Muscle of leg (tissue), 11 donors: ENCODE data around the gene OR52K2. TPM values are rescaled to one million over a fixed set of nuclear protein-coding genes. Genes with fewer than 3 reads are reported as not detected.

ENCODE experiments used
- DNase-seq: peaks from one replicate; pipeline ENCODE4 v3.0.0; 2013
- H3K27ac ChIP-seq: one replicate; pipeline ENCODE4 v1.5.1; 2013; ENCODE audit warnings: mild to moderate bottlenecking, low read length, control low read depth
- H3K27me3 ChIP-seq: one replicate; pipeline ENCODE4 v1.6.1; 2013; ENCODE audit warnings: low read length; ENCODE audit not compliant: control insufficient read depth, insufficient read depth
- H3K36me3 ChIP-seq: one replicate; pipeline ENCODE4 v1.6.1; 2013; ENCODE audit warnings: low read length; ENCODE audit not compliant: control insufficient read depth, insufficient read depth
- H3K4me1 ChIP-seq: one replicate; pipeline ENCODE4 v1.6.1; 2013; ENCODE audit warnings: low read length; ENCODE audit not compliant: control insufficient read depth, insufficient read depth
- H3K4me3 ChIP-seq: one replicate; pipeline ENCODE4 v1.5.1; 2013; ENCODE audit warnings: low read length, control low read depth
- H3K9me3 ChIP-seq: replicated peaks from 2 replicates; pipeline ENCODE4 v1.6.1; 2013; ENCODE audit warnings: low read depth, low read length; ENCODE audit not compliant: control insufficient read depth
- WGBS: methylation state at CpG from one replicate; pipeline ENCODE4 v1.1.5; 2013; ENCODE audit warnings: missing lambda C conversion rate; ENCODE audit not compliant: insufficient coverage; 5-methylcytosine and 5-hydroxymethylcytosine counted together
- polyA plus RNA-seq, 8 donors: library from polyadenylated mRNA; unstranded; fragments of 120-200 nt; gene quantifications; one replicate each; pipeline versions ENCODE4 v1.2.1 to v1.2.3, GENCODE V29; 2013; ENCODE audit warnings: inconsistent platforms in 1 of 8, low replicate concordance in 1 of 8; ENCODE audit not compliant: insufficient read length in 8 of 8, insufficient read depth in 1 of 8
- total RNA-seq: library from RNA; stranded (reverse); fragments of 120-200 nt; gene quantifications from one replicate; pipeline ENCODE4 v1.2.4, GENCODE V29; 2013

The OR52K2 gene
- total and polyA plus RNA-seq, 9 donors, result not detected

GRCh38 chr11:4453118-4453517 is 4.0 kb downstream of the OR52K2 start:
- WGBS, result 100% methylated on average over 1 of the region's 3 CpGs
- H3K4me3 ChIP-seq, result no peak overlapping the region
- peaks cover 2% of the 10 kb centered on the region for H3K9me3 ChIP-seq
- no peaks in the 10 kb centered on the region for H3K36me3 ChIP-seq
- DNase-seq, result no peak
- no peak overlapping the region for H3K27ac ChIP-seq
- no peaks in the 10 kb centered on the region for H3K4me1 ChIP-seq
- no peaks in the 10 kb centered on the region for H3K27me3 ChIP-seq

DNA sequence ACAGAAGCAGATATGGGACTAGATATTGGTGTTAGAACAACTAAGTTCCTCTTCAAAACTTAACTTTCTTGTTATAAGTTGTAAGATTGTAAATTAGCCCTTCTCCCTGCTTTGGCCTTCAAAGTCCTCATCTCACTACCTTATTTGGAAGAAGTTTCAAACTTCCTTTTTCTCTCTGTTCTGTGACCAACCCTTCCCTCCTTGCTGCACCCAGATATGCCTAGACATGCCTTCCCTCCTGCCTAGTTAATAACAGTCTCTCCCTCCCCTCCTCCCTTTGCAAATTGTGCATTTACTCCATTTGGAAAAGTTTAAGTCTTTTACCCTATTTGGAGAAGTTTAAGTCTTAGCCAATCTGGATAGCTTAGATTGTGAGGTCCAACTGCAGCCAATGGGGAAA is 4.9 kb downstream of the OR52K2 start:
- H3K4me1 ChIP-seq, result no peaks in the 10 kb centered on the region
- no peak for DNase-seq
- H3K27me3 ChIP-seq, result no peaks in the 10 kb centered on the region
- H3K9me3 ChIP-seq, result peaks cover 2% of the 10 kb centered on the region
- no peak overlapping the region for H3K4me3 ChIP-seq
- no peaks in the 10 kb centered on the region for H3K36me3 ChIP-seq
- no peak overlapping the region for H3K27ac ChIP-seq

GRCh38 chr11:4455419-4455818 is 6.3 kb downstream of the OR52K2 start:
- no peaks in the 10 kb centered on the region for H3K4me1 ChIP-seq
- peaks cover 2% of the 10 kb centered on the region for H3K9me3 ChIP-seq
- no peak overlapping the region for H3K4me3 ChIP-seq
- H3K27ac ChIP-seq, result no peak overlapping the region
- 31% methylated on average over 1 of the region's 1 CpG for WGBS
- H3K27me3 ChIP-seq, result no peaks in the 10 kb centered on the region
- peak; percentile 45 for DNase-seq
- H3K36me3 ChIP-seq, result no peaks in the 10 kb centered on the region

DNA sequence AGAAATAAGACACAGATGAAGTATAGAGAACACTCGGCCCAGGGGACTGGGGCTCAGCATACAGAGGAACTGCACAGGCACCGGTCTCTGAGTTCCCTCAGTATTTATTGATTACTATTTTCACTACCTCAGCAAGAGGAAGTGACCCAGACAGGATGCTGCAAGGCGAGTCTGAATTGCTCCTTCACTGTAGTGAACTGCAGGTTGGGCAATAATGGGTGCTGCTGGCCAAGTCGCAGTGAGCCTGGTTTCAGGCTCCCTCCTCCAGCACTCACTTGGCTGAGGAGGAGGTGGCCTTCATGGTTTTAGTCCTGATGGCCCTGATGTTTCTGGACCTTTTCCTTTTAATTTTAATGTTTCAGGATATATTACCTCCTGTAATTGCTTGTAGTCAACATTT is 10.4 kb downstream of the OR52K2 start:
- no peaks in the 10 kb centered on the region for H3K4me1 ChIP-seq
- 17% methylated on average over 1 of the region's 4 CpGs for WGBS
- H3K4me3 ChIP-seq, result no peak overlapping the region
- H3K27me3 ChIP-seq, result no peaks in the 10 kb centered on the region
- no peak overlapping the region for H3K27ac ChIP-seq
- H3K9me3 ChIP-seq, result peaks cover 1% of the 10 kb centered on the region
- peak; percentile 13 for DNase-seq
- no peaks in the 10 kb centered on the region for H3K36me3 ChIP-seq

GRCh38 chr11:4460151-4460550 is 11.1 kb downstream of the OR52K2 start:
- H3K27ac ChIP-seq, result no peak overlapping the region
- no peaks in the 10 kb centered on the region for H3K4me1 ChIP-seq
- H3K9me3 ChIP-seq, result no peaks in the 10 kb centered on the region
- H3K4me3 ChIP-seq, result no peak overlapping the region
- no peaks in the 10 kb centered on the region for H3K36me3 ChIP-seq
- WGBS, result no CpG with 5 or more reads among the region's 4 CpGs
- no peaks in the 10 kb centered on the region for H3K27me3 ChIP-seq
- DNase-seq, result no peak

- no peaks in the 10 kb centered on the region for H3K4me1 ChIP-seq
- 85% methylated on average over 2 of the region's 5 CpGs for WGBS
- H3K4me3 ChIP-seq, result no peak overlapping the region
- no peaks in the 10 kb centered on the region for H3K27me3 ChIP-seq
- H3K9me3 ChIP-seq, result no peaks in the 10 kb centered on the region
- DNase-seq, result no peak
- no peaks in the 10 kb centered on the region for H3K36me3 ChIP-seq
- no peak overlapping the region for H3K27ac ChIP-seq
Measured at GRCh38 chr11:4464216-4465159, 15.4 kb downstream of the OR52K2 start.

- Histone ChIP-seq H3K4me1 (no peaks in the 10 kb centered on the region), H3K9me3 (no peaks in the 10 kb centered on the region), H3K27ac (no peak overlapping the region), H3K27me3 (no peaks in the 10 kb centered on the region), H3K36me3 (no peaks in the 10 kb centered on the region), H3K4me3 (no peak overlapping the region)
- DNase-seq, result no peak
- 50% methylated on average over 1 of the region's 1 CpG for WGBS
Measured at GRCh38 chr11:4465407-4465806, 16.3 kb downstream of the OR52K2 start.

DNA sequence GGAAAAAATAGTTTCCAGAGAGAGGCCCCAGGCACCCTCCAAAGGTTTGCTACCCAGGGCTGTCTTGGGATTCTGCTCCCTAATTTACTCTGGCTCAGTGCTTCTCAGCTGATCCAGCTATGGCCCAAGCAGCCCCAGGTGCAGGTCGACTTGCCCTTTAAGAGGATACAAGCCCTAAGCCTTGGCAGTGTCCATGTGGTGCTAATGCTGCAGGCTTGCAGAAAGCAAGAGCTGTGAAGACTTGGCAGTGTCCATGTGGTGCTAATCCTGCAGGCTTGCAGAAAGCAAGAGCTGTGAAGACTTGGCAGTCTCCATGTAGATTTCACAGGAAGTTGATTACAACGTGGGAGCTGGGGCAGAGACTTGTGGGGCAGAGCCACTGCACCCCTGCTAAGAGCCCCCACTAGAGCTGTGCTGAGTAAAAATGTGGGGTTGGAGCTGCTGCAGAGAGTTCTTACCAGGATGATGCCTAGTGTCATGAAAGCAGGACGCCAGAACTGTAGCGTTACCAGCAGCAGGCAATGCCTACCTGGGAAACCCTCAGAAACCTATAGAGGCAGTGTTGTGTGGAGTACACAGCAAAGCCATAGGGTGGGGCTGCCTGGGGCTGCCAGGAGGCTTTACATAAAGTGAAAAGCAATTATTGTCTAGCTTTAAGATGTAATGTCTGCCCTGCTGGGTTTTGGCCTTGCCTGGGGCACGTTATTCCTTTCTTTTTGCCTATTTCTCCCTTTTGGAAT is 17.2 kb downstream of the OR52K2 start:
- H3K4me3 ChIP-seq, result no peak overlapping the region
- no peaks in the 10 kb centered on the region for H3K27me3 ChIP-seq
- no peak overlapping the region for H3K27ac ChIP-seq
- no peaks in the 10 kb centered on the region for H3K9me3 ChIP-seq
- DNase-seq, result no peak
- H3K36me3 ChIP-seq, result no peaks in the 10 kb centered on the region
- WGBS, result 45% methylated on average over 4 of the region's 5 CpGs
- H3K4me1 ChIP-seq, result no peaks in the 10 kb centered on the region

DNA sequence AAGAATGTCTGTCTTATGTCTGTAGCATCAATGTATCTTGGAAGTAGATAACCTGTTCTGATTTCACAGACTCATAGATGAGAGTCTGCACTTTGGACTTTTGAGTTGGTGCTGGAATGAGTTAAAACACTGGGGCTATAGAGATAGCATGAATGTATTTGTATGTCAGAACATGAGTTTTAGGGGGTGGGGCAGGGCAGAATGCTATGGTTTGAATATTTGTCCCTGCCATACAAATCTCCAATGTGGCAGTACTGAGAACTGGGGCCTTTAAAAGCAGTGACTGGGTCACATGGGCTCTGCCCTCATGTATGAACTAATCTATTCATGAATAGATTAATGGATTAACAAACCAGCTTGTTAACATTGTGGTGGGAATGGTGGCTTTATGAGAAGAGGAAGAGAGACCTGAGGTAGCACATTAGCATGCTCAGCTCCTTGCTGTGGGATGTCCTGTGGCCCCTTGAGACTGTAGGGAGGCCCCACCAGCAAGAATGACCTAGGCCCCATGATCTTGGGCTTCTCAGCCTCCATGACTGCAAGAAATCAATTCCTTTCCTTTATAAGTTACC is 17.9 kb downstream of the OR52K2 start:
- H3K27me3 ChIP-seq, result no peaks in the 10 kb centered on the region
- no peaks in the 10 kb centered on the region for H3K9me3 ChIP-seq
- H3K27ac ChIP-seq, result no peak overlapping the region
- no peaks in the 10 kb centered on the region for H3K36me3 ChIP-seq
- H3K4me3 ChIP-seq, result no peak overlapping the region
- DNase-seq, result no peak
- H3K4me1 ChIP-seq, result no peaks in the 10 kb centered on the region

GRCh38 chr11:4467811-4468606 is 18.9 kb downstream of the OR52K2 start:
- Histone ChIP-seq H3K36me3 (no peaks in the 10 kb centered on the region), H3K27ac (no peak overlapping the region), H3K27me3 (no peaks in the 10 kb centered on the region), H3K9me3 (no peaks in the 10 kb centered on the region), H3K4me1 (no peaks in the 10 kb centered on the region), H3K4me3 (no peak overlapping the region)
- WGBS, result 63% methylated on average over 2 of the region's 3 CpGs
- DNase-seq, result no peak
